Subcutaneous abdominal adipose tissue (tissue), 5 donors: ENCODE measurements around the gene NEUROG1.
"Not testable (repeated sequence)": the region's sequence is repeated elsewhere in the genome, so short reads cannot be mapped to it uniquely, and the experiment has no call there.

Experiments
- H3K27ac ChIP-seq: one replicate; pipeline ENCODE4 v1.7.0; 2013; ENCODE audit warnings: low read depth, mild to moderate bottlenecking, inconsistent platforms, low read length, moderate library complexity
- H3K27me3 ChIP-seq, 5 donors: one replicate each; pipeline ENCODE4 v1.7.0; 2013; ENCODE audit warnings: low read length in 5 of 5, inconsistent platforms in 1 of 5; ENCODE audit not compliant: control insufficient read depth in 5 of 5, insufficient read depth in 4 of 5
- H3K36me3 ChIP-seq, 5 donors: one replicate each; pipeline ENCODE4 v1.7.0; 2013; ENCODE audit warnings: low read length in 5 of 5; ENCODE audit not compliant: control insufficient read depth in 5 of 5, insufficient read depth in 5 of 5
- H3K4me1 ChIP-seq, 5 donors: one replicate each; pipeline ENCODE4 v1.7.0; 2013; ENCODE audit warnings: low read length in 5 of 5, mild to moderate bottlenecking in 3 of 5, moderate library complexity in 1 of 5; ENCODE audit not compliant: control insufficient read depth in 5 of 5, insufficient read depth in 5 of 5
- H3K4me3 ChIP-seq, 5 donors: one replicate each; pipeline ENCODE4 v1.7.0; 2013; ENCODE audit warnings: low read length in 5 of 5, low read depth in 1 of 5
- H3K9ac ChIP-seq, 5 donors: one replicate each; pipeline ENCODE4 v1.7.0; 2013; ENCODE audit warnings: low read length in 5 of 5, mild to moderate bottlenecking in 4 of 5, moderate library complexity in 3 of 5
- H3K9me3 ChIP-seq, 5 donors: one replicate each; pipeline ENCODE4 v1.7.0; 2013; ENCODE audit warnings: low read length in 5 of 5; ENCODE audit not compliant: control insufficient read depth in 5 of 5
- donor health status: healthy.
- donor health status: healthy.
- donor health status: healthy.
- donor health status: healthy.
- donor health status: healthy.

NEUROG1 gene

GRCh38 chr5:135501965-135502364 lies 33.8 kb downstream of the NEUROG1 start:
- Histone ChIP-seq H3K4me1 (no peaks in the 10 kb centered on the region), H3K4me3 (no peak overlapping the region), H3K36me3 (no peaks in the 10 kb centered on the region), H3K9ac (no peak overlapping the region), H3K27ac (no peak overlapping the region), H3K9me3 (no peaks in the 10 kb centered on the region), H3K27me3 (peaks cover 0 to 25% (median 10%) of the 10 kb centered on the region in 5 donors)

- Histone ChIP-seq H3K27ac (no peak overlapping the region), H3K36me3 (no peaks in the 10 kb centered on the region), H3K9me3 (no peaks in the 10 kb centered on the region), H3K27me3 (peaks cover 0 to 14% (median 3%) of the 10 kb centered on the region in 5 donors), H3K4me1 (peaks cover 0 to 6% (median 3%) of the 10 kb centered on the region in 5 donors), H3K4me3 (no peak overlapping the region), H3K9ac (no peak overlapping the region)
Observed at GRCh38 chr5:135498637-135498995, 37.1 kb downstream of the NEUROG1 start.

GRCh38 chr5:135497971-135498636 lies 37.7 kb downstream of the NEUROG1 start:
- Histone ChIP-seq H3K36me3 (no peaks in the 10 kb centered on the region), H3K27ac (no peak overlapping the region), H3K4me3 (no peak overlapping the region), H3K27me3 (peaks cover 0 to 10% (median 3%) of the 10 kb centered on the region in 5 donors), H3K4me1 (peaks cover 0 to 11% (median 3%) of the 10 kb centered on the region in 5 donors), H3K9me3 (no peaks in the 10 kb centered on the region), H3K9ac (no peak overlapping the region)

GRCh38 chr5:135495531-135495930 lies 40.2 kb downstream of the NEUROG1 start:
- not testable (repeated sequence) for H3K9me3 ChIP-seq, H3K4me3 ChIP-seq, H3K27ac ChIP-seq, H3K9ac ChIP-seq, H3K36me3 ChIP-seq
- peaks cover 0 to 24% (median 20%) of the 10 kb centered on the region in 5 donors for H3K27me3 ChIP-seq
- H3K4me1 ChIP-seq: peaks cover 0 to 12% (median 3%) of the 10 kb centered on the region in 5 donors

- H3K27ac ChIP-seq: no peak overlapping the region
- H3K9me3 ChIP-seq: no peaks in the 10 kb centered on the region
- H3K4me3 ChIP-seq: no peak overlapping the region
- H3K4me1 ChIP-seq: peaks cover 3 to 26% (median 17%) of the 10 kb centered on the region in 5 donors
- H3K9ac ChIP-seq: no peak overlapping the region
- H3K36me3 ChIP-seq: no peaks in the 10 kb centered on the region
- H3K27me3 ChIP-seq: peaks cover 5 to 37% (median 32%) of the 10 kb centered on the region in 5 donors
Observed at GRCh38 chr5:135494196-135494595, 41.6 kb downstream of the NEUROG1 start.

GRCh38 chr5:135493406-135494180 lies 42.2 kb downstream of the NEUROG1 start:
- no peak overlapping the region for H3K9ac ChIP-seq
- H3K4me3 ChIP-seq: no peak overlapping the region
- H3K9me3 ChIP-seq: no peaks in the 10 kb centered on the region
- H3K4me1 ChIP-seq: peaks cover 3 to 32% (median 23%) of the 10 kb centered on the region in 5 donors
- H3K36me3 ChIP-seq: no peaks in the 10 kb centered on the region
- peaks cover 8 to 40% (median 35%) of the 10 kb centered on the region in 5 donors for H3K27me3 ChIP-seq
- H3K27ac ChIP-seq: no peak overlapping the region

GRCh38 chr5:135492319-135492626 lies 43.5 kb downstream of the NEUROG1 start:
- Histone ChIP-seq H3K27ac (no peak overlapping the region), H3K9ac (no peak overlapping the region), H3K4me1 (peaks cover 3 to 36% (median 25%) of the 10 kb centered on the region in 5 donors), H3K9me3 (no peaks in the 10 kb centered on the region), H3K27me3 (peaks cover 10 to 47% (median 47%) of the 10 kb centered on the region in 5 donors), H3K36me3 (no peaks in the 10 kb centered on the region), H3K4me3 (no peak overlapping the region)

- H3K36me3 ChIP-seq: no peaks in the 10 kb centered on the region
- H3K27ac ChIP-seq: no peak overlapping the region
- H3K4me1 ChIP-seq: peaks cover 3 to 36% (median 25%) of the 10 kb centered on the region in 5 donors
- no peak overlapping the region for H3K9ac ChIP-seq
- H3K9me3 ChIP-seq: no peaks in the 10 kb centered on the region
- no peak overlapping the region for H3K4me3 ChIP-seq
- peaks cover 15 to 53% (median 50%) of the 10 kb centered on the region in 5 donors for H3K27me3 ChIP-seq
Observed at GRCh38 chr5:135491552-135492318, 44.0 kb downstream of the NEUROG1 start.

- Histone ChIP-seq H3K4me3 (no peak overlapping the region), H3K9me3 (no peaks in the 10 kb centered on the region), H3K4me1 (peaks cover 3 to 36% (median 25%) of the 10 kb centered on the region in 5 donors), H3K27me3 (peaks cover 15 to 57% (median 54%) of the 10 kb centered on the region in 5 donors), H3K9ac (no peak overlapping the region), H3K36me3 (no peaks in the 10 kb centered on the region), H3K27ac (no peak overlapping the region)
Observed at GRCh38 chr5:135491038-135491551, 44.7 kb downstream of the NEUROG1 start.
